Ishikawa (cell line): ENCODE data around the gene C1orf56.

Experiments used
- EGR1 ChIP-seq: IDR thresholded peaks from 2 replicates; pipeline ENCODE4 v1.6.1; 2012
- EP300 ChIP-seq: IDR thresholded peaks from 2 replicates; pipeline ENCODE4 v1.6.1; 2012; ENCODE audit warnings: borderline replicate concordance
- FOXM1 ChIP-seq: IDR thresholded peaks from 2 replicates; pipeline ENCODE4 v1.6.1; 2012; ENCODE audit warnings: low read depth, borderline replicate concordance
- RAD21 ChIP-seq: IDR thresholded peaks from 2 replicates; pipeline ENCODE4 v1.6.1; 2012; ENCODE audit warnings: low read depth
- TCF12 ChIP-seq: IDR thresholded peaks from 2 replicates; pipeline ENCODE4 v1.6.1; 2012; ENCODE audit warnings: low read depth
- YY1 ChIP-seq: IDR thresholded peaks from 2 replicates; pipeline ENCODE4 v1.6.1; 2012; ENCODE audit warnings: low read depth
- ZBTB7A ChIP-seq: IDR thresholded peaks from 2 replicates; pipeline ENCODE4 v1.6.1; 2012; ENCODE audit warnings: low read depth
- TF ChIP-seq, protein P1 (sequence below): IDR thresholded peaks from 2 replicates; pipeline ENCODE4 v1.6.1; 2012; ENCODE audit warnings: low read depth, mild to moderate bottlenecking
- TF ChIP-seq, protein P2 (sequence below): IDR thresholded peaks from 2 replicates; pipeline ENCODE4 v1.6.1; 2012

DNA sequence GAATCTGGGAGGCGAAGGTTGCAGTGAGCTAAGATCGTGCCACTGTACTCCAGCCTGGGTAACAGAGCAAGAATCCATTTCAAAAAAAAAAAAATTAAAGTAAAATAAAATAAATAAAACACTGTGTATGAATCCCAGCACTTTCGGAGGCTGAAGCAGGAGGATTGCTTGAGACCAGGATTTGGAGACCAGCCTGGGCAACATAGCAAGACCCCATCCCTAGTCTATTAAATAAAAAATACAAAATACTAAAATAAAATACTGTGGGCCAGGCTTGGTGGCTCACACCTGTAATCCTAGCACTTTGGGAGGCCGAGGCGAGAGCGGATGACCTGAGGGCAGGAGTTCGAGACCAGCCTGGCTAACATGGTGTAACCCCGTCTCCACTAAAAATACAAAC is 15.4 kb upstream of the C1orf56 start:
- TF ChIP-seq EP300 (no peak), FOXM1 (no peak), TCF12 (no peak), RAD21 (no peak), ZBTB7A (no peak), EGR1 (no peak), YY1 (no peak)
- TF ChIP-seq, protein P1, sequence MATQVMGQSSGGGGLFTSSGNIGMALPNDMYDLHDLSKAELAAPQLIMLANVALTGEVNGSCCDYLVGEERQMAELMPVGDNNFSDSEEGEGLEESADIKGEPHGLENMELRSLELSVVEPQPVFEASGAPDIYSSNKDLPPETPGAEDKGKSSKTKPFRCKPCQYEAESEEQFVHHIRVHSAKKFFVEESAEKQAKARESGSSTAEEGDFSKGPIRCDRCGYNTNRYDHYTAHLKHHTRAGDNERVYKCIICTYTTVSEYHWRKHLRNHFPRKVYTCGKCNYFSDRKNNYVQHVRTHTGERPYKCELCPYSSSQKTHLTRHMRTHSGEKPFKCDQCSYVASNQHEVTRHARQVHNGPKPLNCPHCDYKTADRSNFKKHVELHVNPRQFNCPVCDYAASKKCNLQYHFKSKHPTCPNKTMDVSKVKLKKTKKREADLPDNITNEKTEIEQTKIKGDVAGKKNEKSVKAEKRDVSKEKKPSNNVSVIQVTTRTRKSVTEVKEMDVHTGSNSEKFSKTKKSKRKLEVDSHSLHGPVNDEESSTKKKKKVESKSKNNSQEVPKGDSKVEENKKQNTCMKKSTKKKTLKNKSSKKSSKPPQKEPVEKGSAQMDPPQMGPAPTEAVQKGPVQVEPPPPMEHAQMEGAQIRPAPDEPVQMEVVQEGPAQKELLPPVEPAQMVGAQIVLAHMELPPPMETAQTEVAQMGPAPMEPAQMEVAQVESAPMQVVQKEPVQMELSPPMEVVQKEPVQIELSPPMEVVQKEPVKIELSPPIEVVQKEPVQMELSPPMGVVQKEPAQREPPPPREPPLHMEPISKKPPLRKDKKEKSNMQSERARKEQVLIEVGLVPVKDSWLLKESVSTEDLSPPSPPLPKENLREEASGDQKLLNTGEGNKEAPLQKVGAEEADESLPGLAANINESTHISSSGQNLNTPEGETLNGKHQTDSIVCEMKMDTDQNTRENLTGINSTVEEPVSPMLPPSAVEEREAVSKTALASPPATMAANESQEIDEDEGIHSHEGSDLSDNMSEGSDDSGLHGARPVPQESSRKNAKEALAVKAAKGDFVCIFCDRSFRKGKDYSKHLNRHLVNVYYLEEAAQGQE = no peak
- TF ChIP-seq, protein P2, sequence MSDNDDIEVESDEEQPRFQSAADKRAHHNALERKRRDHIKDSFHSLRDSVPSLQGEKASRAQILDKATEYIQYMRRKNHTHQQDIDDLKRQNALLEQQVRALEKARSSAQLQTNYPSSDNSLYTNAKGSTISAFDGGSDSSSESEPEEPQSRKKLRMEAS = no peak
